HG02973 (cell line): ENCODE data around the gene NFATC1.
"Not testable (repeated sequence)": the region's sequence is repeated elsewhere in the genome, so short reads cannot be mapped to it uniquely, and the experiment has no call there.

Experiments
- ATAC-seq: cut with Tn5 transposase; IDR thresholded peaks from one replicate; pipeline ENCODE4 v1.9.1; 2021; ENCODE audit warnings: moderate library complexity; ENCODE audit not compliant: unreplicated experiment

Gene NFATC1

GRCh38 chr18:79470547-79470946, 74.8 kb downstream of the NFATC1 start:
- ATAC-seq: no peak

GRCh38 chr18:79471046-79471445, 75.3 kb downstream of the NFATC1 start:
- ATAC-seq: no peak

GRCh38 chr18:79471597-79471996, 75.9 kb downstream of the NFATC1 start:
- ATAC-seq: no peak

- no peak for ATAC-seq
Observed at GRCh38 chr18:79472176-79472575, 76.4 kb downstream of the NFATC1 start.

- no peak for ATAC-seq
Observed at GRCh38 chr18:79472946-79473345, 77.2 kb downstream of the NFATC1 start.

- no peak for ATAC-seq
Observed at GRCh38 chr18:79476031-79476917, 80.5 kb downstream of the NFATC1 start.

- ATAC-seq: no peak
Observed at GRCh38 chr18:79476918-79477571, 81.3 kb downstream of the NFATC1 start.

- no peak for ATAC-seq
Observed at GRCh38 chr18:79477711-79478483, 82.2 kb downstream of the NFATC1 start.

- ATAC-seq: no peak
Observed at GRCh38 chr18:79478484-79479115, 82.9 kb downstream of the NFATC1 start.

- ATAC-seq: no peak
Observed at GRCh38 chr18:79479116-79479760, 83.5 kb downstream of the NFATC1 start.

- ATAC-seq: no peak
Observed at GRCh38 chr18:79479761-79480161, 84.0 kb downstream of the NFATC1 start.

GRCh38 chr18:79480171-79481045, 84.7 kb downstream of the NFATC1 start:
- no peak for ATAC-seq

- no peak for ATAC-seq
Observed at GRCh38 chr18:79481046-79481790, 85.5 kb downstream of the NFATC1 start.

GRCh38 chr18:79483393-79483792, 87.7 kb downstream of the NFATC1 start:
- not testable (repeated sequence) for ATAC-seq

- ATAC-seq: no peak
Observed at GRCh38 chr18:79483971-79484491, 88.3 kb downstream of the NFATC1 start.

GRCh38 chr18:79484661-79485621, 89.2 kb downstream of the NFATC1 start:
- no peak for ATAC-seq

GRCh38 chr18:79485788-79486355, 90.1 kb downstream of the NFATC1 start:
- ATAC-seq: no peak
